CD14-positive monocyte (primary cell): ENCODE results near the gene LRP6. TPM values are rescaled to one million over a fixed set of nuclear protein-coding genes. Genes with fewer than 3 reads are reported as not detected.

ENCODE experiments used
- DNase-seq, 3 donors: peaks; one replicate each; pipeline ENCODE4 v3.0.0-alpha.2; 2011 to 2022
- H2AFZ ChIP-seq: 2 replicates; pipeline ENCODE4 v1.6.0; 2012; ENCODE audit warnings: mild to moderate bottlenecking, low read depth, low read length, inconsistent platforms; ENCODE audit not compliant: insufficient read depth, poor library complexity, severe bottlenecking
- H3K27ac ChIP-seq, 2 donors: 1 replicate in 1 of 2; 2 replicates in 1 of 2; pipeline ENCODE4 v1.5.1; 2012 to 2013; ENCODE audit warnings: low read length in 2 of 2, control low read depth in 1 of 2, inconsistent platforms in 1 of 2, low read depth in 1 of 2, mild to moderate bottlenecking in 1 of 2
- H3K27me3 ChIP-seq, 2 donors: one replicate each; pipeline versions ENCODE4 v1.6.0 to v1.6.1; 2011 to 2013; ENCODE audit warnings: low read length in 2 of 2; ENCODE audit not compliant: control insufficient read depth in 2 of 2, insufficient read depth in 2 of 2
- H3K36me3 ChIP-seq, 2 donors: replicated peaks in 1 of 2; 1 replicate in 1 of 2; 2 replicates in 1 of 2; pipeline versions ENCODE4 v1.5.1 to v1.6.1; 2012 to 2013; ENCODE audit warnings: low read length in 2 of 2, control low read depth in 1 of 2, inconsistent platforms in 1 of 2, mild to moderate bottlenecking in 1 of 2; ENCODE audit not compliant: insufficient read depth in 2 of 2, control insufficient read depth in 1 of 2
- H3K4me1 ChIP-seq, 2 donors: 1 replicate in 1 of 2; 2 replicates in 1 of 2; pipeline versions ENCODE4 v1.5.1 to v1.6.1; 2012 to 2013; ENCODE audit warnings: low read length in 2 of 2, control low read depth in 1 of 2, inconsistent platforms in 1 of 2, mild to moderate bottlenecking in 1 of 2, moderate library complexity in 1 of 2; ENCODE audit not compliant: insufficient read depth in 2 of 2, control insufficient read depth in 1 of 2
- H3K4me2 ChIP-seq: replicated peaks from 2 replicates; pipeline ENCODE3; 2012; ENCODE audit warnings: low read length, moderate library complexity, mild to moderate bottlenecking; ENCODE audit not compliant: poor library complexity, severe bottlenecking; ENCODE audit errors: extremely low read depth
- H3K4me3 ChIP-seq, 3 experiments: fragments of 200-600 bp in 1 of 3; sonication (generic) in 1 of 3; replicated peaks in 1 of 3; 1 replicate in 2 of 3; 2 replicates in 1 of 3; pipeline ENCODE4 v1.5.1; 2011 to 2013; ENCODE audit warnings: low read length in 3 of 3, mild to moderate bottlenecking in 3 of 3, control low read depth in 2 of 3, low read depth in 2 of 3, inconsistent platforms in 1 of 3, moderate library complexity in 1 of 3
- H3K79me2 ChIP-seq: 2 replicates; pipeline ENCODE4 v1.6.0; 2012; ENCODE audit warnings: mild to moderate bottlenecking, control low read depth, inconsistent platforms, low read length, moderate library complexity; ENCODE audit not compliant: insufficient read depth
- H3K9ac ChIP-seq: 2 replicates; pipeline ENCODE4 v1.6.0; 2017; ENCODE audit warnings: low read length, mild to moderate bottlenecking; ENCODE audit not compliant: insufficient read depth, poor library complexity, severe bottlenecking
- H3K9me3 ChIP-seq, 2 donors: replicated peaks in 1 of 2; 1 replicate in 1 of 2; 2 replicates in 1 of 2; pipeline versions ENCODE4 v1.5.1 to v1.6.1; 2012 to 2013; ENCODE audit warnings: low read length in 2 of 2, control low read depth in 1 of 2; ENCODE audit not compliant: control insufficient read depth in 1 of 2, insufficient read depth in 1 of 2
- H4K20me1 ChIP-seq: 2 replicates; pipeline ENCODE4 v1.6.0; 2012; ENCODE audit warnings: mild to moderate bottlenecking, low read length, control low read depth, moderate library complexity; ENCODE audit not compliant: insufficient read depth
- H3K27ac Mint-ChIP-seq, 7 donors: one replicate each; pipeline ENCODE4 v1.8.0; 2020; ENCODE audit warnings: mild to moderate bottlenecking in 7 of 7, mixed read lengths in 7 of 7, moderate library complexity in 6 of 7, inconsistent platforms in 2 of 7
- H3K27me3 Mint-ChIP-seq, 3 donors: one replicate each; pipeline ENCODE4 v1.8.0; 2021 to 2022; ENCODE audit warnings: low read depth in 3 of 3, mild to moderate bottlenecking in 3 of 3, mixed read lengths in 3 of 3, moderate library complexity in 3 of 3, inconsistent platforms in 1 of 3
- H3K36me3 Mint-ChIP-seq, 2 donors: one replicate each; pipeline ENCODE4 v1.8.0; 2020; ENCODE audit warnings: mixed read lengths in 2 of 2, inconsistent platforms in 1 of 2, mild to moderate bottlenecking in 1 of 2
- H3K4me1 Mint-ChIP-seq: one replicate; pipeline ENCODE4 v1.8.0; 2020; ENCODE audit warnings: mild to moderate bottlenecking, mixed read lengths
- H3K4me3 Mint-ChIP-seq, 2 donors: one replicate each; pipeline ENCODE4 v1.8.0; 2020; ENCODE audit warnings: mild to moderate bottlenecking in 2 of 2, mixed read lengths in 2 of 2, moderate library complexity in 1 of 2
- H3K9me3 Mint-ChIP-seq, 7 donors: one replicate each; pipeline ENCODE4 v1.8.0; 2020 to 2022; ENCODE audit warnings: mixed read lengths in 7 of 7, mild to moderate bottlenecking in 6 of 7, moderate library complexity in 6 of 7, inconsistent platforms in 2 of 7
- whole genome bisulfite sequencing: methylation state at CpG from one replicate; pipeline ENCODE4 v1.1.5; 2013; ENCODE audit warnings: missing lambda C conversion rate; ENCODE audit not compliant: insufficient coverage; 5-methylcytosine and 5-hydroxymethylcytosine counted together
- intact Hi-C, 2 donors: fragments of 100-400 bp; cut with micrococcal nuclease; formaldehyde crosslinking; loops; one replicate each; pipeline versions ENCODE4 v1.15.0 to v1.15.1; 2023
- polyA plus RNA-seq, 3 donors: library from polyadenylated mRNA; depleted of rRNA in 1 of 3; unstranded in 2 of 3; stranded (reverse) in 1 of 3; fragments of 300-500 nt in 2 of 3; fragments of >200 nt in 1 of 3; fragmentation: Illumina TruSeq in 2 of 3; gene quantifications; 1 replicate in 2 of 3; 2 replicates in 1 of 3; pipeline ENCODE4 v1.2.3, GENCODE V29; 2012 to 2021
- TF ChIP-seq, protein P1 (sequence below): fragments of 200-600 bp; IDR thresholded peaks from one replicate; pipeline ENCODE4 v1.8.0; 2022; ENCODE audit warnings: antibody characterized with exemption, mild to moderate bottlenecking

Gene LRP6
- polyA plus RNA-seq, 3 donors, result 0.08 TPM; not detected in 2

DNA sequence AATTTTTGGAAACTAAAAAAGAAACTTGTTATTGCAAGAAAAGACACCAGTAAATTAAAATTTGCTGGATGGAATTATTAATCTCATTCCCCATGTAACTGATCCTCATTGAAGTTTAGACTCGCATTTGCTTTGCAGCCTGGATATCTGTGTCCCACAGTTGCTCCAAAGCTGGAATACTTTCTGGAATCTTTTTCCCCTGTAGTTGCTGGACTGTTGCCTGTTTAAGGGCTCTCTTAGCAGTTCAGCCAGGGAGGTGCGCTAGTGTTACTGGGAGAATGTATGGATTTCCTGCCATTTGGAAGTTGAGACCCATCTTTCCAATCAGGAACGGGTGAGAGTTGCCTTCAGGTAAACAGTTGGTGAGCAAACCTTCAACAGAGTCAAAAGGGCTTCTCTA is 175.8 kb downstream of the LRP6 start:
- peaks cover 0 to 2% (median 0%) of the 10 kb centered on the region in 7 donors for H3K9me3 Mint-ChIP-seq
- Histone ChIP-seq H3K4me3 (no peak overlapping the region), H3K4me2 (no peak overlapping the region), H3K4me1 (no peaks in the 10 kb centered on the region), H2AFZ (no peak overlapping the region), H3K9me3 (no peaks in the 10 kb centered on the region), H3K9ac (no peak overlapping the region), H4K20me1 (no peaks in the 10 kb centered on the region), H3K27me3 (no peaks in the 10 kb centered on the region), H3K27ac (no peak overlapping the region), H3K79me2 (no peaks in the 10 kb centered on the region), H3K36me3 (no peaks in the 10 kb centered on the region)
- TF ChIP-seq, protein P1, sequence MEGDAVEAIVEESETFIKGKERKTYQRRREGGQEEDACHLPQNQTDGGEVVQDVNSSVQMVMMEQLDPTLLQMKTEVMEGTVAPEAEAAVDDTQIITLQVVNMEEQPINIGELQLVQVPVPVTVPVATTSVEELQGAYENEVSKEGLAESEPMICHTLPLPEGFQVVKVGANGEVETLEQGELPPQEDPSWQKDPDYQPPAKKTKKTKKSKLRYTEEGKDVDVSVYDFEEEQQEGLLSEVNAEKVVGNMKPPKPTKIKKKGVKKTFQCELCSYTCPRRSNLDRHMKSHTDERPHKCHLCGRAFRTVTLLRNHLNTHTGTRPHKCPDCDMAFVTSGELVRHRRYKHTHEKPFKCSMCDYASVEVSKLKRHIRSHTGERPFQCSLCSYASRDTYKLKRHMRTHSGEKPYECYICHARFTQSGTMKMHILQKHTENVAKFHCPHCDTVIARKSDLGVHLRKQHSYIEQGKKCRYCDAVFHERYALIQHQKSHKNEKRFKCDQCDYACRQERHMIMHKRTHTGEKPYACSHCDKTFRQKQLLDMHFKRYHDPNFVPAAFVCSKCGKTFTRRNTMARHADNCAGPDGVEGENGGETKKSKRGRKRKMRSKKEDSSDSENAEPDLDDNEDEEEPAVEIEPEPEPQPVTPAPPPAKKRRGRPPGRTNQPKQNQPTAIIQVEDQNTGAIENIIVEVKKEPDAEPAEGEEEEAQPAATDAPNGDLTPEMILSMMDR, result no peak
- no peak overlapping the region for H3K27ac Mint-ChIP-seq
- intact Hi-C loops, result no loop called here
- WGBS, result 96% methylated on average over 3 of the region's 3 CpGs
- no peaks in the 10 kb centered on the region for H3K4me1 Mint-ChIP-seq
- H3K36me3 Mint-ChIP-seq, result no peaks in the 10 kb centered on the region
- H3K4me3 Mint-ChIP-seq, result no peak overlapping the region
- peaks cover 2 to 10% (median 7%) of the 10 kb centered on the region in 3 donors for H3K27me3 Mint-ChIP-seq
- no peak for DNase-seq

DNA sequence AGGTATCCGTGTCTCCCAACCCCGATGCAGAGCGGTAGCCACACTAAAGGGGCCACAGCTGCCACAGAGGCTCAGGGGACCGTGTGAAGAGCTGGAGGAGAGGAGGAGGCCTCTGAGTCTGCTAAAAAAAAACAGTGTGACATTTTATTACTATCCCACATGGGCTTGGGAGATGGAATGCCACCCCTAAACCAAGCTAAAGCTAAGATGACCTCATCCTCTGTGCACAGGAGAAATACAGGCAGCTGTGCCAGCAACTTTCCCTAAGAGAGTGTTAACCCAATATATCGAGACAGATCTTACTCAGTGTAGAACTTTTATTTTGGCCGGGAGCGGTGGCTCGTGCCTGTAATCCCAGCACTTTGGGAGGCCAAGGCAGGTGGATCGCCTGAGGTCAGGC is 178.1 kb downstream of the LRP6 start:
- 97% methylated on average over 5 of the region's 9 CpGs for WGBS
- no peak overlapping the region for H3K9ac ChIP-seq
- intact Hi-C loops, result no loop called here

More for the DNA sequence above, 178.1 kb downstream of the LRP6 start:
- peaks cover 0 to 10% (median 2%) of the 10 kb centered on the region in 3 donors for H3K27me3 Mint-ChIP-seq
- Histone ChIP-seq H3K79me2 (no peaks in the 10 kb centered on the region), H3K36me3 (no peaks in the 10 kb centered on the region), H3K4me2 (no peak overlapping the region), H2AFZ (no peak overlapping the region), H4K20me1 (no peaks in the 10 kb centered on the region), H3K27me3 (no peaks in the 10 kb centered on the region), H3K27ac (no peak overlapping the region), H3K9me3 (no peaks in the 10 kb centered on the region), H3K4me1 (no peaks in the 10 kb centered on the region), H3K4me3 (no peak overlapping the region)
- no peak overlapping the region for H3K4me3 Mint-ChIP-seq
- no peaks in the 10 kb centered on the region for H3K4me1 Mint-ChIP-seq
- DNase-seq, result no peak
- no peak overlapping the region for H3K27ac Mint-ChIP-seq
- no peaks in the 10 kb centered on the region for H3K36me3 Mint-ChIP-seq
- H3K9me3 Mint-ChIP-seq, result peaks cover 0 to 2% (median 0%) of the 10 kb centered on the region in 7 donors
- TF ChIP-seq, protein P1, result no peak
